Esophagus muscularis mucosa (tissue), 3 donors: Measurements from ENCODE around the gene ZDHHC12.

Experiments
- POLR2AphosphoS5 ChIP-seq, 2 donors: sonication (generic); formaldehyde crosslinking; IDR thresholded peaks; one replicate each; pipeline ENCODE4 v1.6.1; 2017; ENCODE audit warnings: antibody characterized with exemption in 2 of 2
- TF ChIP-seq, protein P1 (sequence below), 3 experiments: fragments of 200-600 bp in 2 of 3; fragments of 450-650 bp in 1 of 3; sonication (generic) in 2 of 3; IDR thresholded peaks; one replicate each; pipeline ENCODE4 v1.5.1; 2017 to 2019; ENCODE audit warnings: antibody characterized with exemption in 3 of 3, mild to moderate bottlenecking in 2 of 3, moderate library complexity in 1 of 3

DNA sequence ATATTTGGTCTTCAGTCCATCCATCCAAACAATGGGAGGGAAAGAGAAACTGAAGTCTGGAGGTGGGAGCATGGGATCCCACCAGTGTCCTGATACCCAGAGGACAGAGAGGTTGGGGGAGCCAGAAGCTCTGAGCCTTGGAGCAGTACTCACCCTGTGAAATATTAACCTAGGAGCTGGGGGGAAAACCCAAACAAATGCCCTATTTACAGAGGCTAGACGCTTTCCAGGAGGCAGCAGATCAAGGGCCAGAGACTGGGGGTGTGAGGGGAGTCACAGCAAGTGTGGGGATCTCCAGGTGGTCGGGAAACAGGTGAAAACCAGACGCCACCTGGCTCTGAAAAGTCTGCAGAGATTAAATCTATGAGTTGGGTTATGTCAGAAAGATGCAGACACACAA lies 41.6 kb upstream of the ZDHHC12 start:
- TF ChIP-seq, protein P1, sequence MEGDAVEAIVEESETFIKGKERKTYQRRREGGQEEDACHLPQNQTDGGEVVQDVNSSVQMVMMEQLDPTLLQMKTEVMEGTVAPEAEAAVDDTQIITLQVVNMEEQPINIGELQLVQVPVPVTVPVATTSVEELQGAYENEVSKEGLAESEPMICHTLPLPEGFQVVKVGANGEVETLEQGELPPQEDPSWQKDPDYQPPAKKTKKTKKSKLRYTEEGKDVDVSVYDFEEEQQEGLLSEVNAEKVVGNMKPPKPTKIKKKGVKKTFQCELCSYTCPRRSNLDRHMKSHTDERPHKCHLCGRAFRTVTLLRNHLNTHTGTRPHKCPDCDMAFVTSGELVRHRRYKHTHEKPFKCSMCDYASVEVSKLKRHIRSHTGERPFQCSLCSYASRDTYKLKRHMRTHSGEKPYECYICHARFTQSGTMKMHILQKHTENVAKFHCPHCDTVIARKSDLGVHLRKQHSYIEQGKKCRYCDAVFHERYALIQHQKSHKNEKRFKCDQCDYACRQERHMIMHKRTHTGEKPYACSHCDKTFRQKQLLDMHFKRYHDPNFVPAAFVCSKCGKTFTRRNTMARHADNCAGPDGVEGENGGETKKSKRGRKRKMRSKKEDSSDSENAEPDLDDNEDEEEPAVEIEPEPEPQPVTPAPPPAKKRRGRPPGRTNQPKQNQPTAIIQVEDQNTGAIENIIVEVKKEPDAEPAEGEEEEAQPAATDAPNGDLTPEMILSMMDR (IDR thresholded peaks at IDR 0.05): no peak
- TF ChIP-seq POLR2AphosphoS5 (IDR thresholded peaks at IDR 0.05): no peak
